ENCODE measurements around the gene ANKFN1. TPM values are rescaled to one million over a fixed set of nuclear protein-coding genes. Genes with fewer than 3 reads are reported as not detected.
"Not testable (repeated sequence)": the region's sequence is repeated elsewhere in the genome, so short reads cannot be mapped to it uniquely, and the experiment has no call there.

ANKFN1 gene
- total and polyA plus RNA-seq, 4 donors: 9.6 to 22.6 (median 12.1) TPM

- Histone ChIP-seq H3K27ac (ENCODE audit: low read depth, low read length) (no peak overlapping the region), H3K4me3 (ENCODE audit: low read depth, low read length) (no peak overlapping the region), H3K9me3 (ENCODE audit: control insufficient read depth, insufficient read depth, low read length) (no peaks in the 10 kb centered on the region), H3K36me3 (ENCODE audit: control insufficient read depth, insufficient read depth, low read length) (peaks cover 4% of the 10 kb centered on the region), H3K27me3 (ENCODE audit: control insufficient read depth, insufficient read depth, low read length) (no peaks in the 10 kb centered on the region), H3K4me1 (ENCODE audit: control insufficient read depth, insufficient read depth, low read length) (no peaks in the 10 kb centered on the region)
- 83% methylated on average over 1 of the region's 3 CpGs for WGBS (ENCODE audit: insufficient coverage)
- DNase-seq (ENCODE audit: low read depth in 4 of 6, low spot score in 6 of 6): no peak
Observed at GRCh38 chr17:56358651-56359050, 205.4 kb downstream of the ANKFN1 start.

DNA sequence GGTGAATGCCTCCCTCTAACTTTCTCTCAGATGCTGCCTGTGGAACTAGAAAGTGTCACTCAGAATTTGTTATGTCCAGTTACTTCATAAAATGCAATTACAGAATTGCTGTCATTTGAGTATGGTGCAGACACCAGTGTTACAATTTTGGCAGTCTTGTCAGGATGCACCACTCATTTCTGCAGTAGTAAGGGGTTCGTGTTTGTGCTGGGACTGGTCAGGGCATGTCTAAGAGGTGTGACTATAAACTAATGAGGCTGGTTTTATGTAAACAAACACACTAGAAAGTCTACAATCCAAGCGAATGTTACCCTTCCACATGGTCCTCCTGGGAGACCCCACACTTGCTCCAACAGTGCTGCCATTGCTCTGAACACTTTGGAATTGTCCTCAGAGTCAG, 206.2 kb downstream of the ANKFN1 start:
- H3K27me3 ChIP-seq (ENCODE audit: control insufficient read depth, insufficient read depth, low read length): no peaks in the 10 kb centered on the region
- H3K36me3 ChIP-seq (ENCODE audit: control insufficient read depth, insufficient read depth, low read length): peaks cover 4% of the 10 kb centered on the region
- no CpG with 5 or more reads among the region's 2 CpGs for WGBS (ENCODE audit: insufficient coverage)
- no peak for DNase-seq (ENCODE audit: low read depth in 4 of 6, low spot score in 6 of 6)
- no peak overlapping the region for H3K27ac ChIP-seq (ENCODE audit: low read depth, low read length)
- no peak overlapping the region for H3K4me3 ChIP-seq (ENCODE audit: low read depth, low read length)
- H3K9me3 ChIP-seq (ENCODE audit: control insufficient read depth, insufficient read depth, low read length): no peaks in the 10 kb centered on the region
- H3K4me1 ChIP-seq (ENCODE audit: control insufficient read depth, insufficient read depth, low read length): no peaks in the 10 kb centered on the region

- Histone ChIP-seq H3K36me3 (ENCODE audit: control insufficient read depth, insufficient read depth, low read length) (peaks cover 4% of the 10 kb centered on the region), H3K27me3 (ENCODE audit: control insufficient read depth, insufficient read depth, low read length) (no peaks in the 10 kb centered on the region), H3K4me3 (ENCODE audit: low read depth, low read length) (no peak overlapping the region), H3K9me3 (ENCODE audit: control insufficient read depth, insufficient read depth, low read length) (no peaks in the 10 kb centered on the region), H3K27ac (ENCODE audit: low read depth, low read length) (no peak overlapping the region), H3K4me1 (ENCODE audit: control insufficient read depth, insufficient read depth, low read length) (no peaks in the 10 kb centered on the region)
- no CpG with 5 or more reads among the region's 1 CpG for WGBS (ENCODE audit: insufficient coverage)
- peak in 2 of 6 donors; percentile 18 to 19 for DNase-seq (ENCODE audit: low read depth in 4 of 6, low spot score in 6 of 6)
Observed at GRCh38 chr17:56367366-56367765, 214.1 kb downstream of the ANKFN1 start.

- WGBS (ENCODE audit: insufficient coverage): 88% methylated on average over 1 of the region's 9 CpGs
- Histone ChIP-seq H3K4me1 (ENCODE audit: control insufficient read depth, insufficient read depth, low read length) (no peaks in the 10 kb centered on the region), H3K27me3 (ENCODE audit: control insufficient read depth, insufficient read depth, low read length) (no peaks in the 10 kb centered on the region), H3K4me3 (ENCODE audit: low read depth, low read length) (no peak overlapping the region), H3K36me3 (ENCODE audit: control insufficient read depth, insufficient read depth, low read length) (peaks cover 2% of the 10 kb centered on the region), H3K27ac (ENCODE audit: low read depth, low read length) (no peak overlapping the region), H3K9me3 (ENCODE audit: control insufficient read depth, insufficient read depth, low read length) (no peaks in the 10 kb centered on the region)
- no peak for DNase-seq (ENCODE audit: low read depth in 4 of 6, low spot score in 6 of 6)
Observed at GRCh38 chr17:56373981-56374833, 220.9 kb downstream of the ANKFN1 start.

DNA sequence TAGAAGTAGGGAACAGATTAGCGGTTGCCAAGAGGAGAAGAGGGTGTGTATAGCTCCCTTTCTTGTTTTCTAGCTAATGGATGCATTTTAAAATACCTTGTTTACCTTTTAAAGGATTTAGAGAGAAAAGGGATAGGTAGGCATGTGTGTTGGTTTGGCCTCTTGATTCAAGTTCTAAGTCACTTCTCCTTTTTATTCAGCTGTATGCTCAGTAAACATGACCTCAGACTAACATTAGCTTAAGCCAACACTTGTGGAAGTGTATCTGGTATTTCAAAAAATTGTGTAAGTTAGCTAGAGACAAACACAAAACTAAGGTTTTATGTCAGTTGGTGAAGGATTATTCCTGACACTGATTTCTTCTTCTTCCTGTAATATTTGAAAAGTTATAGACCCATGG, 236.1 kb downstream of the ANKFN1 start:
- H3K27me3 ChIP-seq (ENCODE audit: control insufficient read depth, insufficient read depth, low read length): no peaks in the 10 kb centered on the region
- H3K4me3 ChIP-seq (ENCODE audit: low read depth, low read length): no peak overlapping the region
- no peaks in the 10 kb centered on the region for H3K4me1 ChIP-seq (ENCODE audit: control insufficient read depth, insufficient read depth, low read length)
- no peak overlapping the region for H3K27ac ChIP-seq (ENCODE audit: low read depth, low read length)
- H3K9me3 ChIP-seq (ENCODE audit: control insufficient read depth, insufficient read depth, low read length): peaks cover 1% of the 10 kb centered on the region
- H3K36me3 ChIP-seq (ENCODE audit: control insufficient read depth, insufficient read depth, low read length): peaks cover under 1% of the 10 kb centered on the region
- WGBS (ENCODE audit: insufficient coverage): no CpG with 5 or more reads among the region's 1 CpG
- DNase-seq (ENCODE audit: low read depth in 4 of 6, low spot score in 6 of 6): no peak

DNA sequence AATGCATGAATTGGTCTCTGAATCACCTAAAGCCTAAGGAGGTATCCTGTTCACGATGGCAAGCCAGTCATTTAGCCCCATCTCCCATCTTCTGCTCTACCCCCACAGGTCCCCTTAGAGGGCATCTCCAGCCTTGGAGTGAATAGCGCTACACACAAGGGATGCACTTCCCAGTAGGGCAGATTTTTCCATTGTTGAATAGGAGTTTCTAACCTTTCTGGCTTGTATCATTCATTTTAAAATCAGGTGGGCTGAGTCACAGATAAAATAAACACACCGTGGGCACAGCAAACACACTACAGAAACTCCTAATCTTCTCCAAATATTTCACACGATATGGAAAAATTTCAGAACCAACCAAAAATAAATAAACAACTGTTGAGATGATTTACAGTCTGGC, 239.0 kb downstream of the ANKFN1 start:
- 67% methylated on average over 1 of the region's 4 CpGs for WGBS (ENCODE audit: insufficient coverage)
- Histone ChIP-seq H3K4me1 (ENCODE audit: control insufficient read depth, insufficient read depth, low read length) (no peaks in the 10 kb centered on the region), H3K4me3 (ENCODE audit: low read depth, low read length) (no peak overlapping the region), H3K9me3 (ENCODE audit: control insufficient read depth, insufficient read depth, low read length) (peaks cover 1% of the 10 kb centered on the region), H3K27ac (ENCODE audit: low read depth, low read length) (no peak overlapping the region), H3K36me3 (ENCODE audit: control insufficient read depth, insufficient read depth, low read length) (peaks cover 3% of the 10 kb centered on the region), H3K27me3 (ENCODE audit: control insufficient read depth, insufficient read depth, low read length) (no peaks in the 10 kb centered on the region)
- DNase-seq (ENCODE audit: low read depth in 4 of 6, low spot score in 6 of 6): no peak

- no peak overlapping the region for H3K4me3 ChIP-seq (ENCODE audit: low read depth, low read length)
- peak in 1 of 6 donors; percentile 23 for DNase-seq (ENCODE audit: low read depth in 4 of 6, low spot score in 6 of 6)
- H3K27ac ChIP-seq (ENCODE audit: low read depth, low read length): no peak overlapping the region
- peaks cover 1% of the 10 kb centered on the region for H3K9me3 ChIP-seq (ENCODE audit: control insufficient read depth, insufficient read depth, low read length)
- no peaks in the 10 kb centered on the region for H3K4me1 ChIP-seq (ENCODE audit: control insufficient read depth, insufficient read depth, low read length)
- H3K27me3 ChIP-seq (ENCODE audit: control insufficient read depth, insufficient read depth, low read length): no peaks in the 10 kb centered on the region
- peaks cover 3% of the 10 kb centered on the region for H3K36me3 ChIP-seq (ENCODE audit: control insufficient read depth, insufficient read depth, low read length)
Observed at GRCh38 chr17:56393156-56393555, 239.9 kb downstream of the ANKFN1 start.

GRCh38 chr17:56395787-56396186, 242.5 kb downstream of the ANKFN1 start:
- WGBS (ENCODE audit: insufficient coverage): 87% methylated on average over 3 of the region's 5 CpGs
- H3K36me3 ChIP-seq (ENCODE audit: control insufficient read depth, insufficient read depth, low read length): peaks cover 3% of the 10 kb centered on the region
- H3K27me3 ChIP-seq (ENCODE audit: control insufficient read depth, insufficient read depth, low read length): no peaks in the 10 kb centered on the region
- no peak overlapping the region for H3K4me3 ChIP-seq (ENCODE audit: low read depth, low read length)
- no peak overlapping the region for H3K27ac ChIP-seq (ENCODE audit: low read depth, low read length)
- no peak for DNase-seq (ENCODE audit: low read depth in 4 of 6, low spot score in 6 of 6)
- no peaks in the 10 kb centered on the region for H3K4me1 ChIP-seq (ENCODE audit: control insufficient read depth, insufficient read depth, low read length)
- H3K9me3 ChIP-seq (ENCODE audit: control insufficient read depth, insufficient read depth, low read length): no peaks in the 10 kb centered on the region

- Histone ChIP-seq H3K36me3 (ENCODE audit: control insufficient read depth, insufficient read depth, low read length) (no peaks in the 10 kb centered on the region), H3K4me1 (ENCODE audit: control insufficient read depth, insufficient read depth, low read length) (no peaks in the 10 kb centered on the region), H3K4me3 (ENCODE audit: low read depth, low read length) (no peak overlapping the region), H3K27ac (ENCODE audit: low read depth, low read length) (no peak overlapping the region), H3K27me3 (ENCODE audit: control insufficient read depth, insufficient read depth, low read length) (no peaks in the 10 kb centered on the region), H3K9me3 (ENCODE audit: control insufficient read depth, insufficient read depth, low read length) (peaks cover 1% of the 10 kb centered on the region)
- no CpG with 5 or more reads among the region's 1 CpG for WGBS (ENCODE audit: insufficient coverage)
- DNase-seq (ENCODE audit: low read depth in 4 of 6, low spot score in 6 of 6): no peak
Observed at GRCh38 chr17:56407086-56407485, 253.8 kb downstream of the ANKFN1 start.

GRCh38 chr17:56412356-56412755, 259.1 kb downstream of the ANKFN1 start:
- 88% methylated on average over 1 of the region's 2 CpGs for WGBS (ENCODE audit: insufficient coverage)
- DNase-seq (ENCODE audit: low read depth in 4 of 6, low spot score in 6 of 6); H3K27ac ChIP-seq (ENCODE audit: low read depth, low read length); H3K4me3 ChIP-seq (ENCODE audit: low read depth, low read length); H3K36me3 ChIP-seq (ENCODE audit: control insufficient read depth, insufficient read depth, low read length); H3K9me3 ChIP-seq (ENCODE audit: control insufficient read depth, insufficient read depth, low read length); H3K27me3 ChIP-seq (ENCODE audit: control insufficient read depth, insufficient read depth, low read length); H3K4me1 ChIP-seq (ENCODE audit: control insufficient read depth, insufficient read depth, low read length): not testable (repeated sequence)
